ENCODE data around the gene STING1.

DNA sequence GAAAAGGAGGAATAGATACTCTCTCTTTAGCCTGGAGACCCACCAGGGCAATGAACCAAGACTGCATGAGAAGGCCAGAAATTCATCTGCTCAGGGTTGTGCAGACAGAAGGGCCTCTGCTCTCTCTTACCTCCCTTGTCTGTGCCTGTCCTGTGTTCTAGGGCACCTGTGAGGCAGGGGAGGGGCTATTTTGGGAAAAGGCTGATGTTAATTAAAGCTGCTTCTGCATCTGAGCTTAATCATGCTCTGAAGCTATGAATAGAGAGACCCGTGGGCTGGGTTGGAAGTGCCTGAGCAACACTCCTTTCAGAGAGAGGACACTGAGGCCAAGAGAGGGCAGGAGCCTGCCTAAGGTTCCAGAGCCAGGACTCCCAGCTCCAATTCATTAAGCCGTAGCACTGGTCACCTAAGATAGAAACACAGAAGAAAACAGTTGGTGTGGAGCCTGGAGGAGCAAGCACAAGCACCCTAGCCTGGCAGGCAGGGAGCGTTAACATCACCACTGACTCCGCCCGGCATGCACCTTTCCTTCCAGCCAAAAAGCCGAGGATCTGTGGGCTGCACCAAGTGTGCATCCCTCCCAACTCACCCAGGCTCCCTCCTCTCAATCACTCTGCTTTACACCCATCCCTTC is 31.4 kb upstream of the STING1 start:
- TF ChIP-seq, protein P1, sequence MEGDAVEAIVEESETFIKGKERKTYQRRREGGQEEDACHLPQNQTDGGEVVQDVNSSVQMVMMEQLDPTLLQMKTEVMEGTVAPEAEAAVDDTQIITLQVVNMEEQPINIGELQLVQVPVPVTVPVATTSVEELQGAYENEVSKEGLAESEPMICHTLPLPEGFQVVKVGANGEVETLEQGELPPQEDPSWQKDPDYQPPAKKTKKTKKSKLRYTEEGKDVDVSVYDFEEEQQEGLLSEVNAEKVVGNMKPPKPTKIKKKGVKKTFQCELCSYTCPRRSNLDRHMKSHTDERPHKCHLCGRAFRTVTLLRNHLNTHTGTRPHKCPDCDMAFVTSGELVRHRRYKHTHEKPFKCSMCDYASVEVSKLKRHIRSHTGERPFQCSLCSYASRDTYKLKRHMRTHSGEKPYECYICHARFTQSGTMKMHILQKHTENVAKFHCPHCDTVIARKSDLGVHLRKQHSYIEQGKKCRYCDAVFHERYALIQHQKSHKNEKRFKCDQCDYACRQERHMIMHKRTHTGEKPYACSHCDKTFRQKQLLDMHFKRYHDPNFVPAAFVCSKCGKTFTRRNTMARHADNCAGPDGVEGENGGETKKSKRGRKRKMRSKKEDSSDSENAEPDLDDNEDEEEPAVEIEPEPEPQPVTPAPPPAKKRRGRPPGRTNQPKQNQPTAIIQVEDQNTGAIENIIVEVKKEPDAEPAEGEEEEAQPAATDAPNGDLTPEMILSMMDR (IDR thresholded peaks at IDR 0.05; ENCODE audit: low read depth, low read length), result no peak
- no peak for TF ChIP-seq EZH2phosphoT487 (IDR thresholded peaks at IDR 0.05; ENCODE audit: low read depth)

Data from OCI-LY3 (cell line).